ENCODE results near the gene UBXN6.

DNA sequence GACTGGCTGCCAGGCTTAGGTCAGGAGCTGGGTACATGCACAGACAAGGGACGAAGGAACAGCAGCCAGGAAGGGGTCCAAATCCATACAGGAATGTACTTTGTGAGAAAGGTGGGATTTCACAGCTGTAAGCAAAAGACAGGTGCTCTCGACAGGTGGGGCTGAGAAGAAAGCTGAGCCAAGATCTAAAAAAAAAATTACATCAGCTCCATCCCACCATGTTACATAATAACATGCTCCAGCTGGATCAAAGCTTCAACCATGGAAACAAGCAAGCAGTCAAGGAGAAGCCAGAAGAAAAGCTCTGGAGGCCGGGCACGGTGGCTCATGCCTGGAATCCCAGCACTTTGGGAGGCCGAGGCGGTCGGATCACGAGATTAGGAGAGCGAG is 8.0 kb downstream of the UBXN6 start:
- TF ChIP-seq POLR2AphosphoS5 (IDR thresholded peaks at IDR 0.05; ENCODE audit: low read depth, low read length), result no peak
- TF ChIP-seq TAF1 (IDR thresholded peaks at IDR 0.05; ENCODE audit: borderline replicate concordance, insufficient read depth, low read length), result no peak
- no peak for TF ChIP-seq SIN3A (IDR thresholded peaks at IDR 0.05; ENCODE audit: borderline replicate concordance, insufficient read depth, low read length)
